ENCODE measurements around the gene MAP3K14.
A peak's percentile ranks its signal among the peaks of the same experiment; 100 is the strongest.

The MAP3K14 gene

GRCh38 chr17:45335721-45336120, 18.9 kb upstream of the MAP3K14 start:
- H3K36me3 ChIP-seq (ENCODE audit: control insufficient read depth, insufficient read depth, low read length), result no peaks in the 10 kb centered on the region
- H3K4me1 ChIP-seq, result peaks cover 17% of the 10 kb centered on the region
- no peaks in the 10 kb centered on the region for H3K27me3 ChIP-seq (ENCODE audit: control insufficient read depth, insufficient read depth, low read length)
- no peak overlapping the region for H3K4me3 ChIP-seq (ENCODE audit: low read depth, low read length)
- H3K9me3 ChIP-seq (ENCODE audit: control insufficient read depth, low read length), result no peaks in the 10 kb centered on the region
- H3K79me2 ChIP-seq, result no peaks in the 10 kb centered on the region
- peak overlapping the region; percentile 84 for H3K27ac ChIP-seq
- H2AFZ ChIP-seq, result peak overlapping the region; percentile 81
- H3K4me2 ChIP-seq (ENCODE audit: low read length), result peak overlapping the region; percentile 8
- no peak for TF ChIP-seq CTCF (IDR thresholded peaks at IDR 0.05)
- no peak overlapping the region for H3K9ac ChIP-seq

GRCh38 chr17:45334701-45335677, 18.2 kb upstream of the MAP3K14 start:
- Histone ChIP-seq H3K4me2 (ENCODE audit: low read length) (peak overlapping the region; percentile 8), H3K36me3 (ENCODE audit: control insufficient read depth, insufficient read depth, low read length) (no peaks in the 10 kb centered on the region), H2AFZ (peak overlapping the region; percentile 81), H3K27me3 (ENCODE audit: control insufficient read depth, insufficient read depth, low read length) (no peaks in the 10 kb centered on the region), H3K27ac (peak overlapping the region; percentile 84), H3K9ac (no peak overlapping the region), H3K9me3 (ENCODE audit: control insufficient read depth, low read length) (no peaks in the 10 kb centered on the region), H3K4me3 (ENCODE audit: low read depth, low read length) (no peak overlapping the region), H3K79me2 (no peaks in the 10 kb centered on the region), H3K4me1 (peaks cover 17% of the 10 kb centered on the region)
- TF ChIP-seq CTCF (IDR thresholded peaks at IDR 0.05), result no peak

- peaks cover 17% of the 10 kb centered on the region for H3K4me1 ChIP-seq
These were observed 17.4 kb upstream of the MAP3K14 start for GRCh38 chr17:45334231-45334630.

GRCh38 chr17:45333702-45334092, 16.9 kb upstream of the MAP3K14 start:
- Histone ChIP-seq H3K36me3 (ENCODE audit: control insufficient read depth, insufficient read depth, low read length) (no peaks in the 10 kb centered on the region), H3K9me3 (ENCODE audit: control insufficient read depth, low read length) (no peaks in the 10 kb centered on the region), H3K4me1 (peaks cover 17% of the 10 kb centered on the region), H3K9ac (no peak overlapping the region), H3K4me3 (ENCODE audit: low read depth, low read length) (no peak overlapping the region), H3K79me2 (no peaks in the 10 kb centered on the region), H3K27me3 (ENCODE audit: control insufficient read depth, insufficient read depth, low read length) (no peaks in the 10 kb centered on the region), H3K4me2 (ENCODE audit: low read length) (no peak overlapping the region), H3K27ac (no peak overlapping the region), H2AFZ (peak overlapping the region; percentile 38)
- no peak for TF ChIP-seq CTCF (IDR thresholded peaks at IDR 0.05)

More at GRCh38 chr17:45334231-45334630, 17.4 kb upstream of the MAP3K14 start:
- Histone ChIP-seq H3K79me2 (no peaks in the 10 kb centered on the region), H3K9me3 (ENCODE audit: control insufficient read depth, low read length) (no peaks in the 10 kb centered on the region), H3K27me3 (ENCODE audit: control insufficient read depth, insufficient read depth, low read length) (no peaks in the 10 kb centered on the region), H3K27ac (no peak overlapping the region), H2AFZ (no peak overlapping the region), H3K36me3 (ENCODE audit: control insufficient read depth, insufficient read depth, low read length) (no peaks in the 10 kb centered on the region), H3K4me3 (ENCODE audit: low read depth, low read length) (no peak overlapping the region), H3K9ac (no peak overlapping the region), H3K4me2 (ENCODE audit: low read length) (no peak overlapping the region)
- TF ChIP-seq CTCF (IDR thresholded peaks at IDR 0.05), result no peak
